AG04449 (cell line): ENCODE results near the gene PILRA.
"Not testable (repeated sequence)": the region's sequence is repeated elsewhere in the genome, so short reads cannot be mapped to it uniquely, and the experiment has no call there.

Experiments
- CTCF ChIA-PET: fragments of 350-600 bp; formaldehyde crosslinking; extraction: SDS; loops from one replicate; lab custom pipeline; 2021; ENCODE audit warnings: antibody characterized with exemption; lab: Yijun Ruan, JAX
- POLR2A ChIA-PET: fragments of 400-600, 350-600 bp; formaldehyde crosslinking; extraction: SDS; loops from one replicate; lab custom pipeline; 2020; ENCODE audit warnings: antibody characterized with exemption, inconsistent platforms; lab: Yijun Ruan, JAX
- DNase-seq: peaks from one replicate; pipeline ENCODE4 v3.0.0-alpha.2; 2010; ENCODE audit warnings: low read depth, low spot score
- H3K4me3 ChIP-seq: 2 replicates; pipeline ENCODE4 v1.5.1; 2011; ENCODE audit warnings: low read depth, mild to moderate bottlenecking, control low read depth, low read length
- TF ChIP-seq, protein P1 (sequence below): IDR thresholded peaks from one replicate; pipeline ENCODE4 v1.5.1; 2011; ENCODE audit warnings: mild to moderate bottlenecking, moderate library complexity, low read length, control low read depth, inconsistent platforms; ENCODE audit not compliant: insufficient read depth; ENCODE audit errors: missing control alignments

PILRA gene

DNA sequence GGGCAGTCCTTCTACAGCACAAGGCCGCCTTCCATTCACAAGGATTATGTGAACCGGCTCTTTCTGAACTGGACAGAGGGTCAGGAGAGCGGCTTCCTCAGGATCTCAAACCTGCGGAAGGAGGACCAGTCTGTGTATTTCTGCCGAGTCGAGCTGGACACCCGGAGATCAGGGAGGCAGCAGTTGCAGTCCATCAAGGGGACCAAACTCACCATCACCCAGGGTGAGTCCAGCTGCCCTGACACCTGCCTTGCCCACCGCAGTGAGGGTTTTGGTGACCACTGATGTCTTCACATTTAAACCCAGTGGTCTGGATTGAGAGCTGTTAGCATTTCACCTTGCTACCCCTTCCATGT lies 14.5 kb upstream of the PILRA start:
- ChIA-PET CTCF (interaction anchor here (1.0 to 2.5 kb wide), 3 partner anchors 12 to 46 kb away, joined by 3 to 7 read pairs (median 5); no protein-coding TSS in a partner anchor), POLR2A (no interaction called here)
- H3K4me3 ChIP-seq: no peak overlapping the region
- DNase-seq: no peak
- TF ChIP-seq, protein P1, sequence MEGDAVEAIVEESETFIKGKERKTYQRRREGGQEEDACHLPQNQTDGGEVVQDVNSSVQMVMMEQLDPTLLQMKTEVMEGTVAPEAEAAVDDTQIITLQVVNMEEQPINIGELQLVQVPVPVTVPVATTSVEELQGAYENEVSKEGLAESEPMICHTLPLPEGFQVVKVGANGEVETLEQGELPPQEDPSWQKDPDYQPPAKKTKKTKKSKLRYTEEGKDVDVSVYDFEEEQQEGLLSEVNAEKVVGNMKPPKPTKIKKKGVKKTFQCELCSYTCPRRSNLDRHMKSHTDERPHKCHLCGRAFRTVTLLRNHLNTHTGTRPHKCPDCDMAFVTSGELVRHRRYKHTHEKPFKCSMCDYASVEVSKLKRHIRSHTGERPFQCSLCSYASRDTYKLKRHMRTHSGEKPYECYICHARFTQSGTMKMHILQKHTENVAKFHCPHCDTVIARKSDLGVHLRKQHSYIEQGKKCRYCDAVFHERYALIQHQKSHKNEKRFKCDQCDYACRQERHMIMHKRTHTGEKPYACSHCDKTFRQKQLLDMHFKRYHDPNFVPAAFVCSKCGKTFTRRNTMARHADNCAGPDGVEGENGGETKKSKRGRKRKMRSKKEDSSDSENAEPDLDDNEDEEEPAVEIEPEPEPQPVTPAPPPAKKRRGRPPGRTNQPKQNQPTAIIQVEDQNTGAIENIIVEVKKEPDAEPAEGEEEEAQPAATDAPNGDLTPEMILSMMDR: no peak

GRCh38 chr7:100360135-100360854 lies 13.0 kb upstream of the PILRA start:
- CTCF ChIA-PET: interaction anchor here (1.5 to 2.5 kb wide), 2 partner anchors 14 to 16 kb away, joined by 5 to 7 read pairs; no protein-coding TSS in a partner anchor

GRCh38 chr7:100363098-100363497 lies 10.2 kb upstream of the PILRA start:
- CTCF ChIA-PET: no interaction called here
- TF ChIP-seq, protein P1: no peak

More at GRCh38 chr7:100360135-100360854, 13.0 kb upstream of the PILRA start:
- POLR2A ChIA-PET: no interaction called here
- TF ChIP-seq, protein P1: no peak
- no peak overlapping the region for H3K4me3 ChIP-seq
- DNase-seq: no peak

GRCh38 chr7:100363797-100364196 lies 9.5 kb upstream of the PILRA start:
- CTCF ChIA-PET: interaction anchor here (1.1 to 2.1 kb wide), 3 partner anchors 17 to 230 kb away, joined by 3 to 6 read pairs (median 6); no protein-coding TSS in a partner anchor
- POLR2A ChIA-PET: interaction anchor here (0.7 kb wide), 1 partner anchor 23 kb away, joined by 3 read pairs; no protein-coding TSS in a partner anchor
- H3K4me3 ChIP-seq, DNase-seq: not testable (repeated sequence)

More at GRCh38 chr7:100363098-100363497, 10.2 kb upstream of the PILRA start:
- POLR2A ChIA-PET: no interaction called here
- DNase-seq: no peak
- H3K4me3 ChIP-seq: no peak overlapping the region

DNA sequence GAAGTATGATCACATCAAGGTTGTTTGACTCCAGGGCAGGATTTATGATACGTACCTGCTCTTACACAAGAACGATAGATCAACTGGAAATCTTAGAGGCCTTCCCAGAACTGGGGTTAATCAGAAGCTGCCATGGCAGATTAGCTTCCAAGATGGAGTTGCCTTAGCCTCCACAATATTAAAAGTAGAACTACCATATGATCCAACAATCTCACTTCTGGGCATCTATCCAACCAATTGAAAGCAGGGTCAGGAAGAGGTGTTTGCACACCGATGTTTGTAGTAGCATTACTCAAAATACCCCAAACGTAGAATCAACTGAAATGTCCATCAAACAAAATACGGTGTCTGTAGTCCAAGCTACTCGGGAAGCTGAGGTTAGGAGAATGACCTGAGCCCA lies 8.8 kb upstream of the PILRA start:
- TF ChIP-seq, protein P1: no peak
- POLR2A ChIA-PET: no interaction called here
- no peak for DNase-seq
- CTCF ChIA-PET: interaction anchor here (0.9 to 2.1 kb wide), 4 partner anchors 17 to 231 kb away, joined by 3 to 6 read pairs (median 6); no protein-coding TSS in a partner anchor
- H3K4me3 ChIP-seq: no peak overlapping the region

GRCh38 chr7:100365998-100366367 lies 7.3 kb upstream of the PILRA start:
- POLR2A ChIA-PET, H3K4me3 ChIP-seq, DNase-seq: not testable (repeated sequence)
- CTCF ChIA-PET: interaction anchor here (0.9 to 2.1 kb wide), 3 partner anchors 19 to 42 kb away, joined by 3 to 6 read pairs (median 3); no protein-coding TSS in a partner anchor

DNA sequence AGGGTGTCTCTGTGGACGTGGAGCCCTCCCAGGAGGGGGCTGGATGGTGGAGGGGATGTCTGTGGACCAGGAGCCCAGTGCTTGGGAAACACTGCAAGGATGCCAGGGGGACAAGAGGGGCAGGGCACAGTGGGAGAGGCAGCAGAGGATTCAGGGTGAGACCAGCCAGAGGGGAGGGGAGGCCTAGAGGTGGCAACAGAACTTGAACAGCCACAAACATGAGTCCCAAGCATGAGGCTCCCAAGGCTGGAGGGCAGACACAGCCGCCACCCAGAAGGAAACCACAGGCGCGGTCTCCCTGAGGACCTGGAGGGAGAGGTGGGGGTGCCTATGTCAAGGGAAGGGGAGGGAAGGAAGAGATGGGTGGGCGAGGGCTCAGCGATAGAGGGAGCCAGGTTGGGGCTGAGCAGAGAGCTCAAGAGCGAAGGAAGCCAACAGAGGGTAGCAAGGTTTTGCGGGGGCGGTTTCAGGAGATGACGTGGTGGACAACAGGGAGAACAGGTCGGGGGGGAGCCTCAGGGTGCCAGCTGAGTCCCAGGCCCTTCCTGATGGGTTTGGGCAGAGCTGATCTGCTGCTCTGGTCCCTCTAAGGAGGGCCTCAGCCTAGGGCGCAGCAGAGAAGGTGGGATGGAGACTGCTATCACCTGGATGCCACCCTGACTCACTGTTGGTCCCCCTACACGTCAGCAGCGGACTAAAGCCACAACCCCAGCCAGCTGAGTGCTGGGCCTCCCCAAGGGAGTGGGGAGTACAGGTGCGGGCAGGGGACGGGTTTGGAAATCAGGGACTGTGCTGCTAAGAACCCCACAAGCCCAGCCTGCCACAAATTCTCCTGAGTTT lies 6.7 kb upstream of the PILRA start:
- ChIA-PET POLR2A (no interaction called here), CTCF (interaction anchor here (1.3 kb wide), 1 partner anchor 41 kb away, joined by 3 read pairs; no protein-coding TSS in a partner anchor)
- DNase-seq: no peak
- no peak overlapping the region for H3K4me3 ChIP-seq
- TF ChIP-seq, protein P1: no peak
